B cell (primary cell): ENCODE results near the gene KLHL18. TPM values are rescaled to one million over a fixed set of nuclear protein-coding genes. Genes with fewer than 3 reads are reported as not detected.

ENCODE experiments used
- ATAC-seq: fragments of 200-7000 bp; cut with Tn5 transposase; one replicate; pipeline ENCODE4 v1.10.0; 2021; ENCODE audit warnings: low read depth, mild to moderate bottlenecking, moderate number of reproducible peaks, moderate library complexity
- CTCF ChIA-PET: fragments of 350-600 bp; sonication (Branson Sonifier 250); formaldehyde crosslinking; loops from one replicate; lab custom pipeline; 2021; ENCODE audit warnings: antibody characterized with exemption, inconsistent platforms; lab: Charles Lee
- POLR2A ChIA-PET: fragments of 350-600 bp; sonication (Branson Sonifier 250); formaldehyde crosslinking; loops from one replicate; lab custom pipeline; 2021; ENCODE audit warnings: antibody characterized with exemption; lab: Charles Lee
- DNase-seq: peaks from one replicate; pipeline ENCODE4 v3.0.0; 2013
- H2AFZ ChIP-seq: 2 replicates; pipeline ENCODE4 v1.6.1; 2012; ENCODE audit warnings: mild to moderate bottlenecking, low read depth, low read length; ENCODE audit not compliant: insufficient read depth, poor library complexity, severe bottlenecking
- H3K27ac ChIP-seq, 2 donors: 1 replicate in 1 of 2; 2 replicates in 1 of 2; pipeline ENCODE4 v1.5.1; 2012 to 2013; ENCODE audit warnings: low read length in 2 of 2, mild to moderate bottlenecking in 2 of 2, moderate library complexity in 1 of 2
- H3K27me3 ChIP-seq, 4 experiments: fragments of 200-600 bp in 1 of 4; sonication (generic) in 1 of 4; replicated peaks in 1 of 4; 1 replicate in 2 of 4; 2 replicates in 2 of 4; pipeline versions ENCODE4 v1.6.1 to v1.7.0; 2013 to 2016; ENCODE audit warnings: low read length in 3 of 4, mild to moderate bottlenecking in 2 of 4, mixed read lengths in 1 of 4, moderate library complexity in 1 of 4; ENCODE audit not compliant: insufficient read depth in 4 of 4, control insufficient read depth in 3 of 4; ENCODE audit errors: control extremely low read depth in 1 of 4
- H3K36me3 ChIP-seq, 2 experiments: replicated peaks in 1 of 2; 1 replicate in 1 of 2; 2 replicates in 1 of 2; pipeline versions ENCODE4 v1.6.1 to v1.7.1; 2013; ENCODE audit warnings: low read length in 1 of 2; ENCODE audit not compliant: insufficient read depth in 2 of 2, control insufficient read depth in 1 of 2; ENCODE audit errors: control extremely low read depth in 1 of 2, extremely low read depth in 1 of 2
- H3K4me1 ChIP-seq, 2 donors: fragments of 200-600 bp in 1 of 2; sonication (generic) in 1 of 2; 1 replicate in 1 of 2; 2 replicates in 1 of 2; pipeline versions ENCODE4 v1.5.1 to v1.6.1; 2013 to 2017; ENCODE audit warnings: low read length in 2 of 2; ENCODE audit not compliant: control insufficient read depth in 2 of 2, insufficient read depth in 2 of 2
- H3K4me2 ChIP-seq: replicated peaks from 2 replicates; pipeline ENCODE3; 2012; ENCODE audit warnings: mild to moderate bottlenecking, low read depth, low read length; ENCODE audit not compliant: poor library complexity, severe bottlenecking
- H3K4me3 ChIP-seq, 5 experiments: fragments of 200-600 bp in 1 of 5; sonication (generic) in 1 of 5; 1 replicate in 3 of 5; 2 replicates in 2 of 5; pipeline versions ENCODE4 v1.5.1 to v1.7.0; 2011 to 2016; ENCODE audit warnings: low read length in 4 of 5, mild to moderate bottlenecking in 4 of 5, low read depth in 2 of 5, control low read depth in 1 of 5, moderate library complexity in 1 of 5; ENCODE audit not compliant: insufficient read depth in 1 of 5; ENCODE audit errors: control extremely low read depth in 1 of 5, extremely low read depth in 1 of 5
- H3K79me2 ChIP-seq: fragments of 200-600 bp; sonication (generic); one replicate; pipeline ENCODE4 v1.6.0; 2016; ENCODE audit warnings: low read length; ENCODE audit not compliant: control insufficient read depth, insufficient read depth
- H3K9ac ChIP-seq: fragments of 200-600 bp; sonication (generic); 2 replicates; pipeline ENCODE4 v1.6.1; 2017; ENCODE audit warnings: mild to moderate bottlenecking, low read length, moderate library complexity
- H3K9me3 ChIP-seq, 3 donors: one replicate each; pipeline versions ENCODE4 v1.6.1 to v1.7.1; 2013; ENCODE audit warnings: low read length in 2 of 3; ENCODE audit not compliant: control insufficient read depth in 2 of 3, insufficient read depth in 1 of 3; ENCODE audit errors: control extremely low read depth in 1 of 3
- H4K20me1 ChIP-seq: 2 replicates; pipeline ENCODE4 v1.6.0; 2012; ENCODE audit warnings: mild to moderate bottlenecking, low read length; ENCODE audit not compliant: insufficient read depth, control insufficient read depth, poor library complexity, severe bottlenecking
- H3K27ac Mint-ChIP-seq: one replicate; pipeline ENCODE4 v1.8.0; 2021; ENCODE audit warnings: mixed read lengths
- H3K27me3 Mint-ChIP-seq: one replicate; pipeline ENCODE4 v1.8.0; 2021; ENCODE audit warnings: mixed read lengths
- H3K4me1 Mint-ChIP-seq: one replicate; pipeline ENCODE4 v1.8.0; 2021; ENCODE audit warnings: mixed read lengths
- H3K4me3 Mint-ChIP-seq: one replicate; pipeline ENCODE4 v1.8.0; 2021; ENCODE audit warnings: mixed read lengths
- H3K9me3 Mint-ChIP-seq: one replicate; pipeline ENCODE4 v1.8.0; 2022; ENCODE audit warnings: mixed read lengths; ENCODE audit not compliant: insufficient read depth
- EZH2 ChIP-seq: IDR thresholded peaks from 2 replicates; pipeline ENCODE4 v1.6.1; 2012; ENCODE audit warnings: borderline replicate concordance, low read depth, mild to moderate bottlenecking, moderate library complexity, low read length; ENCODE audit not compliant: insufficient read depth, poor library complexity, severe bottlenecking
- WGBS: methylation state at CpG from one replicate; pipeline ENCODE4 v1.1.5; 2013; ENCODE audit warnings: missing lambda C conversion rate; ENCODE audit not compliant: insufficient coverage; 5-methylcytosine and 5-hydroxymethylcytosine counted together
- intact Hi-C: fragments of 100-400 bp; cut with micrococcal nuclease; formaldehyde crosslinking; loops from one replicate; pipeline ENCODE4 v1.10.0; 2022
- polyA plus RNA-seq: library from polyadenylated mRNA; depleted of rRNA; stranded (reverse); fragments of >200 nt; gene quantifications from 2 replicates; pipeline ENCODE4 v1.2.3, GENCODE V29; 2012
- total RNA-seq, 2 donors: library from RNA; stranded (reverse); fragments of 120-200 nt in 1 of 2; gene quantifications; 1 replicate in 1 of 2; 2 replicates in 1 of 2; pipeline versions ENCODE4 v1.2.3 to v1.2.4, GENCODE V29; 2013 to 2022
- TF ChIP-seq, protein P1 (sequence below): fragments of 200-600 bp; IDR thresholded peaks from one replicate; pipeline ENCODE4 v1.8.0; 2022; ENCODE audit warnings: antibody characterized with exemption, mild to moderate bottlenecking

Gene KLHL18
- total and polyA plus RNA-seq, 2 donors (not counting 1 experiment from before 2014, with no cell fraction given), result 30.9 to 50.8 TPM

DNA sequence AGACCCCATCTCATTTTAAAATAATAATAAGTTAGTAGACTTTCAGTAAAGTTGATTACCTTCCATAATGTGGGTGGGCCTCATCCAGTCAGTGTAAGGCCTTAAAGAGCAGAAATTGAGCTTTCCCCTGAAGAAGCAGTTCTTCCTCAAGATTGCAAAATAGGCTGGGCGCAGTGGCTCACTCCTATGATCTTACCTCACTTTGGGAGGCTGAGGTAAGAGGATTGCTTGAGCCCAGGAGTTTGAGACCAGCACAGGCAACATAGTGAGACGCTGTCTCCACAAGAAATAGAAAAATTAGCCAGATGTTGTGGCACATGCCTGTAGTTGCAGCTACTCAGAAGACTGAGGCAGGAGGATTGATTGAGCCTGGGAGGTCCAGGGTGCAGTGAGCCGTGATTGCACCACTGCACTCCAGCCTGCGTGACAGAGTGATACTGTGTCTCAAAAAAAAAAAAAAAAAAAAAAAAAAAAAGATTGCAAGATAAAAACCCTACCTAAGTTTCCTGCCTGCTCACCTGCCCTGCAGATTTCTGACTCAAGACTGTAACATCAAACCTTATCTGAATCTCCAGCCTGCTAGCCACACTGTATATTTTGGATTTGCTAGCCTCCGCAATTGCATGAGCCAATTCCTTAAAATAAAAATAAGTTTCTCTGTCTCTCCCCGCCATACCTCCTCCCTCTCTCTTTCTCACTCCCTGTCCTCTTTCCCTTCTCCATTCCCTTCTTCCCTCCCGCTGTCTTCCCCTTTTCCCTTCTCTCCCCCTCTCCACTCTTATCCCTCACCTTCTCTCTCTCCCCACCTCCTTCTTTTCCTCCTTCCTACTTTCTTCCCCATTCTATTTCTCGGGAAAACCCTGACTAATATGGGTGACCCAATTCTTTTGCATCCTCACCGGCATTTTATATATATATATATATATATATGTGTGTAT, 16.9 kb downstream of the KLHL18 start:
- intact Hi-C loops, result no loop called here
- Histone ChIP-seq H3K27me3 (no peaks in the 10 kb centered on the region), H3K36me3 (peaks cover 7 to 16% of the 10 kb centered on the region in 2 experiments), H3K9ac (no peak overlapping the region), H2AFZ (no peak overlapping the region), H3K27ac (no peak overlapping the region), H3K4me3 (no peak overlapping the region), H4K20me1 (peaks cover 32% of the 10 kb centered on the region), H3K4me1 (peaks cover 19 to 21% of the 10 kb centered on the region in 2 donors), H3K4me2 (no peak overlapping the region), H3K79me2 (peaks cover 95% of the 10 kb centered on the region), H3K9me3 (no peaks in the 10 kb centered on the region)
- Mint-ChIP-seq H3K9me3 (no peaks in the 10 kb centered on the region), H3K4me1 (peaks cover 51% of the 10 kb centered on the region), H3K27me3 (no peaks in the 10 kb centered on the region), H3K4me3 (no peak overlapping the region), H3K27ac (no peak overlapping the region)
- ATAC-seq (no peak), DNase-seq (no peak)
- no peak for TF ChIP-seq EZH2
- TF ChIP-seq, protein P1, sequence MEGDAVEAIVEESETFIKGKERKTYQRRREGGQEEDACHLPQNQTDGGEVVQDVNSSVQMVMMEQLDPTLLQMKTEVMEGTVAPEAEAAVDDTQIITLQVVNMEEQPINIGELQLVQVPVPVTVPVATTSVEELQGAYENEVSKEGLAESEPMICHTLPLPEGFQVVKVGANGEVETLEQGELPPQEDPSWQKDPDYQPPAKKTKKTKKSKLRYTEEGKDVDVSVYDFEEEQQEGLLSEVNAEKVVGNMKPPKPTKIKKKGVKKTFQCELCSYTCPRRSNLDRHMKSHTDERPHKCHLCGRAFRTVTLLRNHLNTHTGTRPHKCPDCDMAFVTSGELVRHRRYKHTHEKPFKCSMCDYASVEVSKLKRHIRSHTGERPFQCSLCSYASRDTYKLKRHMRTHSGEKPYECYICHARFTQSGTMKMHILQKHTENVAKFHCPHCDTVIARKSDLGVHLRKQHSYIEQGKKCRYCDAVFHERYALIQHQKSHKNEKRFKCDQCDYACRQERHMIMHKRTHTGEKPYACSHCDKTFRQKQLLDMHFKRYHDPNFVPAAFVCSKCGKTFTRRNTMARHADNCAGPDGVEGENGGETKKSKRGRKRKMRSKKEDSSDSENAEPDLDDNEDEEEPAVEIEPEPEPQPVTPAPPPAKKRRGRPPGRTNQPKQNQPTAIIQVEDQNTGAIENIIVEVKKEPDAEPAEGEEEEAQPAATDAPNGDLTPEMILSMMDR, result no peak
- WGBS, result 91% methylated on average over 4 of the region's 9 CpGs
- CTCF ChIA-PET, result interaction anchor here (0.6 kb wide), 1 partner anchor 13 kb away, joined by 3 read pairs; no protein-coding TSS in a partner anchor
- POLR2A ChIA-PET, result interaction anchor here (0.7 kb wide), 1 partner anchor 17 kb away, joined by 8 read pairs; the partner anchor contains the start of gene KLHL18

DNA sequence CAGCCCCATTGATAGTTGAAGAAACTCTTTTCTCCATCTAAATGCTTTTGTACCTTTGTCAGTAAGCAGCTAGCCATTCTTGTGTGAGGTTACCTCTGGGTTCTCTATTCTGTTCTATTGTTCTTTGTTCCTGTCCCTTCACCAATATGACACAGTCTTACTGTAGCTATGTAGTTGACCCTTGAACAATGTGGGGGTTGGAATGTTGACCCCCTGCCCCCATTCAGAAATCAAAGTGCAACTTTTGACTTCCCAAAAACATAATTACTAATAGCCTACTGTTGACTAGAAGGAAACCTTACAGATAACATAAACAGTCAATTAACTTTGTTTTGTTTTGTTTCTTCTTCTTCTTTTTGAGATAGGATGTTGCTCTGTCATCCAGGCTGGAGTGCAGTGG, 18.7 kb downstream of the KLHL18 start:
- intact Hi-C loops, result no loop called here
- Histone ChIP-seq H3K4me1 (peaks cover 14 to 18% of the 10 kb centered on the region in 2 donors), H3K9ac (no peak overlapping the region), H2AFZ (no peak overlapping the region), H3K4me2 (no peak overlapping the region), H4K20me1 (peaks cover 16% of the 10 kb centered on the region), H3K36me3 (peaks cover 6 to 11% of the 10 kb centered on the region in 2 experiments), H3K9me3 (no peaks in the 10 kb centered on the region), H3K79me2 (peaks cover 95% of the 10 kb centered on the region), H3K4me3 (no peak overlapping the region), H3K27me3 (no peaks in the 10 kb centered on the region), H3K27ac (no peak overlapping the region)
- no peak overlapping the region for H3K27ac Mint-ChIP-seq
- peaks cover 50% of the 10 kb centered on the region for H3K4me1 Mint-ChIP-seq
- H3K4me3 Mint-ChIP-seq, result no peak overlapping the region
- H3K27me3 Mint-ChIP-seq, result no peaks in the 10 kb centered on the region
- no peak for ATAC-seq
- TF ChIP-seq, protein P1, result no peak
- TF ChIP-seq EZH2, result no peak
- DNase-seq, result no peak
- H3K9me3 Mint-ChIP-seq, result no peaks in the 10 kb centered on the region
- ChIA-PET POLR2A (no interaction called here), CTCF (no interaction called here)
